ENCODE data around the gene CDH20.

DNA sequence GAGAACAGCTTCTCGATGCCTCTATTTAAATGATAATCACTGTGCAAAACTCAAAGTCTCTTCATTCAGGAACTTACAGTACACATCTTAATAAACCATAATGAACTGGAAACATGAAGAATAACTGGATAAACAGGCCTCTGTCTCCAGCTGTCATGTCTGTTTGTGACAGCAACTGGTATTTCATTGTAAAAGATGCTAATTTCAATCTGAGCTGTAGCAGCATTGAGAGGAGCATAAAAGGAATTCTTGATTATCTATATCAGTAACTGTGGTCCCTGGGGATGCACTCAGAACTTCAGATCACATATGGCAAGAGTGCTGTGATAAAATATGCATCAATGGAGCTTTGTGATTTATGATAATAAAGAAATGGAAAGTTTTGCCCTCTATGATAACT lies 18.8 kb downstream of the CDH20 start:
- no peak for TF ChIP-seq CTCF (IDR thresholded peaks at IDR 0.05; ENCODE audit: poor library complexity)
- no peak for TF ChIP-seq EZH2 (IDR thresholded peaks at IDR 0.05; ENCODE audit: borderline replicate concordance)

Data from hepatocyte (in vitro differentiated cells).